ENCODE results near the gene KANK3. TPM values are rescaled to one million over a fixed set of nuclear protein-coding genes. Genes with fewer than 3 reads are reported as not detected.

KANK3 gene
- total RNA-seq, 1 experiment from 2014 or later, result 1.2 TPM

- in situ Hi-C loops (cut with HindIII; ENCODE audit: low pct_unique_long_range_greater_than_20kb, low sequenced_read_pairs), result no loop called here
- intact Hi-C loops (cut with micrococcal nuclease; ENCODE audit: unreplicated experiment), result no loop called here
- H3K27ac ChIP-seq (ENCODE audit: low read length), result peak within 1 kb of the TSS; percentile 86
- no peaks in the 10 kb centered on the region for H3K9me3 ChIP-seq (ENCODE audit: control insufficient read depth, insufficient read depth, low read depth, low read length)
- ATAC-seq, result peak; percentile 94
- DNase-seq (ENCODE audit: low read depth, low spot score), result peak; percentile 69
- no peaks in the 10 kb centered on the region for H3K27me3 ChIP-seq (ENCODE audit: control insufficient read depth, insufficient read depth, low read length)
- TF ChIP-seq CTCF (IDR thresholded peaks at IDR 0.05), result no peak
- peak; percentile 77 for TF ChIP-seq TCF7L2 (IDR thresholded peaks at IDR 0.05; ENCODE audit: low read depth, low read length)
- TF ChIP-seq SIN3A (IDR thresholded peaks at IDR 0.05; ENCODE audit: borderline replicate concordance, insufficient read depth, low read depth, low read length), result peak; percentile 89; the same call in 1 of the 2 replicates
- TF ChIP-seq REST (IDR thresholded peaks at IDR 0.05; ENCODE audit: insufficient read depth in 1 of 2, low read depth in 2 of 2, low read length in 1 of 2), result no peak
- TF ChIP-seq POLR2AphosphoS5 (IDR thresholded peaks at IDR 0.05; ENCODE audit: low read depth, low read length), result peak; percentile 95
- ChIA-PET POLR2A (no interaction called here), CTCF (no interaction called here)
- H3K4me3 ChIP-seq (ENCODE audit: low read depth in 2 of 2, low read length in 2 of 2), result peak within 1 kb of the TSS; percentile 51 to 78
- TSS peak; percentile 72 for BruUV-seq (replicated peaks)
- H3K4me1 ChIP-seq (ENCODE audit: control insufficient read depth, insufficient read depth, low read length), result peaks cover 11% of the 10 kb centered on the region
- no peaks in the 10 kb centered on the region; the same call in 1 of the 2 replicates for H3K36me3 ChIP-seq (ENCODE audit: control insufficient read depth, insufficient read depth, low read length)
These were observed 34.8 kb downstream of the KANK3 start, which contains the start of gene CD320 for GRCh38 chr19:8307965-8308866. TSS of gene CD320 (minus strand) at chr19:8308358. CDS start at chr19:8308290, 68 bp downstream.

DNA sequence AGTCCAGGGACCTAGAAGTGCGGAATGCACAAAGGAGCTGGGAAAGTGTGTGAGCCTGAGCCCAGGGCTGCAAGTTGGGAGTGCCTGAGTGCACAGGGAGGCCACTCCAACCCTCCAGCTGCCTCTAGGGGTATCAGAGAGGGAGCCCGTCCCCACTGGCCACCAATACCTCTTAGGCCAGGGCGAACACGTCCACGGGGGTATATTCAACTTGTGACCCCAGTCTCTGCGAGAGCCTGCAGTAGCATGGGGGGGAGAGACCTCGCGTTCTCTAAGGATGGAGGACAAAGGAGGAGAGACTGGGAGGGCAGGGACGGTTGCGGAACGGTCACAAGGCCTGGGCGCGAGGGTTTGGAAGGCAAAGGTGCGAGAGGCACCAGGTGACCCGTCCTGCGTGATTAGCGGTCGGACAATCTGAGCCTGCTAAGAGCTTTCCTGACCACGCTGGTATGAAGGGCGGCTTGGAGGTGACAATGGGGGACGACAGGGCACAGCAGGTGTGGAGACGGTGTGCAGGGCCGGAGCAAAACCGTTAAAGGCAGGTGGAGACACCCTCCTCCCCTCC is 35.6 kb downstream of the KANK3 start:
- BruUV-seq (replicated peaks), result no TSS peak
- no peaks in the 10 kb centered on the region; the same call in 1 of the 2 replicates for H3K36me3 ChIP-seq (ENCODE audit: control insufficient read depth, insufficient read depth, low read length)
- H3K9me3 ChIP-seq (ENCODE audit: control insufficient read depth, insufficient read depth, low read depth, low read length), result no peaks in the 10 kb centered on the region
- DNase-seq (ENCODE audit: low read depth, low spot score), result no peak
- POLR2A ChIA-PET, result no interaction called here
- peak overlapping the region; percentile 86 for H3K27ac ChIP-seq (ENCODE audit: low read length)
- ATAC-seq, result peak; percentile 23
- in situ Hi-C loops (cut with HindIII; ENCODE audit: low pct_unique_long_range_greater_than_20kb, low sequenced_read_pairs) (no loop called here), intact Hi-C loops (cut with micrococcal nuclease; ENCODE audit: unreplicated experiment) (no loop called here)
- peak overlapping the region; percentile 51 to 78 for H3K4me3 ChIP-seq (ENCODE audit: low read depth in 2 of 2, low read length in 2 of 2)
- no peaks in the 10 kb centered on the region for H3K27me3 ChIP-seq (ENCODE audit: control insufficient read depth, insufficient read depth, low read length)
- TF ChIP-seq POLR2AphosphoS5 (IDR thresholded peaks at IDR 0.05; ENCODE audit: low read depth, low read length), result no peak
- no peak for TF ChIP-seq CTCF (IDR thresholded peaks at IDR 0.05)
- no peak for TF ChIP-seq SIN3A (IDR thresholded peaks at IDR 0.05; ENCODE audit: borderline replicate concordance, insufficient read depth, low read depth, low read length)
- TF ChIP-seq TCF7L2 (IDR thresholded peaks at IDR 0.05; ENCODE audit: low read depth, low read length), result no peak
- no peak for TF ChIP-seq REST (IDR thresholded peaks at IDR 0.05; ENCODE audit: insufficient read depth in 1 of 2, low read depth in 2 of 2, low read length in 1 of 2)
- CTCF ChIA-PET, result no interaction called here
- peaks cover 11% of the 10 kb centered on the region for H3K4me1 ChIP-seq (ENCODE audit: control insufficient read depth, insufficient read depth, low read length)
